Stimulated activated CD8-positive, alpha-beta memory T cell treated with anti-CD3 and anti-CD28 coated beads, Interleukin-15, amount 100 ng/mL, for 24 hours (primary cell): ENCODE results near the gene DBNDD1.
"Not testable (repeated sequence)": the region's sequence is repeated elsewhere in the genome, so short reads cannot be mapped to it uniquely, and the experiment has no call there.

Experiments used
- DNase-seq: peaks from one replicate; pipeline ENCODE4 v3.0.0-alpha.2; 2020; ENCODE audit warnings: low read depth

The DBNDD1 gene, protein sequence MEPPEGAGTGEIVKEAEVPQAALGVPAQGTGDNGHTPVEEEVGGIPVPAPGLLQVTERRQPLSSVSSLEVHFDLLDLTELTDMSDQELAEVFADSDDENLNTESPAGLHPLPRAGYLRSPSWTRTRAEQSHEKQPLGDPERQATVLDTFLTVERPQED

DNA sequence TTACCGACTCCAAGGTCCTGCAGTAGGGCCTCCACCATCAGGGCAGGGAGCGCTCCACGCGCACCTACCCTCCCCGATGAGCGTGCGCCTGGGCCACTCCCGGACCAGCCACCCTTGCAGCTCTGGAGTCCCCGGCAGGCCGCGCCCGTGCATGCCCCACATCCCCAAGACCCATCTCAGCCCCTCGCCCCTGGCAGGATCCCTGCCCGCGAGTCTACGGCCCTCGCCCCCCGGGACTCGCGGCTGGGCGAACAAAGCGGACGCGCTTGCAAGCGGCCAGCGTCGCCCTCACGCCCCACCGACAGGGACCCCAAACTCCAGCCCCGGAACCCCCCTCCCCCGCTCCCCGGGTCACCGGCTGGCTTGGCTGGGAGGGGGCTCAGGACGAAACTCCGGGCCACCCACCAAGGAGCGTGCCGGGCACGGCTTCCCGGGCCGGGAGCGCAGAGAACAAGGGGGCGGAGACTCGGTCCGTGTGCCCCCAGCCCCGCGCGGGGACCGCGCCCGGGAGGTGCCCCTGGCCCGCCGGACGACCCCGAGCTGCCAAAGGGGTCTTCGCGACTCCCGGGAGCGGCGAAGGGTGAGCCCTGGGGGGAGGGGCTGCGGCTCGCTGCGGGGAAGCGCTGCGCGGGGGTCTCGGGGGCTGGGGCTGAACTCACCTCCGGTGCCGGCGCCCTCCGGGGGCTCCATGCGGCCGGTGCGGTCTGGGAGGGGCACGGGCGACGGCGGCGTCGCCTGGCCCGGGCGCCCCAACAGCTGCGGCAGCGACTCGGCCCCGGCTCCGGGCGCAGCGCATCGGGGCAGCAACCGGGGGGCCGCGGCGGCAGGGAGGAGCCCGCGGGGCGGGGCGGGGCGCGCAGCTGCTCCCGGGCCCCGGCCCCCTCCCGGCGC lies at the start of gene DBNDD1:
DBNDD1 (minus strand) TSS at position 805 of the 891 bp plus-strand sequence; CDS start at position 690, 115 bp downstream.
- DNase-seq: no peak

DNA sequence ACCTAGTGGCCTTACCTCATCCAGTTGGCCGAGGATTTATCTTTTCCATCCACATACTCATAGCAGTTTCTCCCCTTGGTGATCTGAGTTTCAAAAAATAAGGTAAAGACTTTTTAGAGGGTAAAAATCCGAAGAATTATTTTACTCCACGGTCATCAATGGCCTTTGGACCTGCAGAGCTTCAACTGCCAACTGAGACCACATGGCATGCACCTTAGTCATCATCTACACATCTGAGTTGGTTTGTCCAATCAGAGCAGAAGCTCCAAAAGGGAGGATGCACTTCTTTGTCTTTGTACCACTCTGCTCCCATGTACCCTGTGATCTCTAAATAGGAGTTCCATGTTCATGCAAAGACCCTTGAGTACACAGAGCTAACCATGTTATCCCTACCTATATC lies 42.2 kb upstream of the DBNDD1 start:
- DNase-seq: no peak

DNA sequence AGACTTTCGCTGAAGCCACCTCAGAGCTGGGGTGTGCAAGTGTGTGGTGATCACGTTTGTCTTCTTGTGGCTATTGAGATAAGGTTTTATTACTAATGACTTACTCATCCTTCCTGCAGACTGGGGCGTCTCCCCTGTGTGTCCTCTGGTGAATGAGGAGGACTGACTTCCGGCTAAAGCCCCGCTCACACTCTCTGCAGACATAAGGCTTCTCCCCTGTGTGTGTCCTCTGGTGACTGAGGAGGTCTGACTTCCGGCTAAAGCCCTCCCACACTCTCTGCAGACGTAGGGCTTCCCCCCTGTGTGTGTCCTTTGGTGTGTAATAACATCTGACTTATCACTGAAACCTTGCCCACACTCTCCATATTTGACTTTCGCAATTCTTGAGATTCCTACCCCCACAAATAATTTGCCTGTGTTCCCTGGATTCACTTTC lies 38.5 kb upstream of the DBNDD1 start:
- DNase-seq: no peak

DNA sequence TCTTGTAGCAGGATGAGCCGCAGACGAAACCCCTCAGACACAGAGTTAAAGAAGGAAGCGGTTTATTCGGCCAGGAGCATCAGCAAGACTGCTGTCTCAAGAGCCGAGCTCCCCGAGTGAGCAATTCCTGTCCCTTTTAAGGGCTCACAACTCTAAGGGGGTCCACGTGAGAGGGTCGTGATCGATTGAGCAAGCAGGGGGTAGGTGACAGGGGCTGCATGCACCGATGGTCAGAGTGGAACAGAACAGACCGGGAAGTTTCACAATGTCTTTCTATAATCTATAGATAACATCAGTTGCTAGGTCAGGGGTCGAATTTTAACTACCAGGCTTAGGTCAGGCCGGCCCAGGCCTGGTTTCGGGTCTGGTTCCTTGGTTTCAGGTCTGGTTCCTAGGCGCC lies 37.3 kb upstream of the DBNDD1 start:
- DNase-seq: not testable (repeated sequence)

DNA sequence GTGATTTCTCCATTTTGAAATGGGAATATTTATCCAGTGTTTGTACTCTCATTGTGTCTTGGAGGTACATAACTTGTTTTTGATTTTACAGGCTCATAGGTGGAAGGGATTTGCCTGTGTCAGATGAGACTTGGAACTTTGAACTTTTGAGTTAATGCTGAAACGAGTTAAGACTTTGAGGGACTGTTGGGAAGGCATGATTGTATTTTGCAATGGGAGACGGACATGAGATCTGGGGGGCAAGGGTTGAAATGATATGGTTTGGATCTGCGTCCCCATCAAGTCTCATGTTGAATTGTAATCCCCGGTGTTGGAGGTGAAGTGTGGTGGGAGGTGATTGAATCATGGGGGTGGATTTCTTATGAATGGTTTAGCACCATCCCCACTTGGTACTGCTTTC lies 36.1 kb upstream of the DBNDD1 start:
- no peak for DNase-seq

DNA sequence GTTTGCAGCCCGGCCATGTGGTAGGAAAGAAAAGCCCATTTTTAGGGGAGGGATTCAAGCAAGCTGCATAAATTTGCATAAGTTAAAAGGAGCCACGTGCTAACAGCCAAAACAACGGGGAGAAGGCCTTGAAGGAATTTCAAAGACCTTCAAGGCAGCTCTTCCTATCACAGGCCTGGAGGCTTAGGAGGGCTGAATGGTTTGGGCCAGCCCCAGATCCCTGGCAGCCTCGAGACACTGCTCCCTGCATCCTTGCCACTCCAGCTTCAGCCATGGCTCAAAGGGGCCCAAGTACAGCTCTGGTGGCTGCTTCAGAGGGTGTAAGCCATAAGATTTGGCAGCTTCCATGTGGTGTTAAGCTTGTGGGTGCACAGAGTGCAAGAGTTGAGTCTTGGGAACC lies 35.3 kb upstream of the DBNDD1 start:
- DNase-seq: no peak

DNA sequence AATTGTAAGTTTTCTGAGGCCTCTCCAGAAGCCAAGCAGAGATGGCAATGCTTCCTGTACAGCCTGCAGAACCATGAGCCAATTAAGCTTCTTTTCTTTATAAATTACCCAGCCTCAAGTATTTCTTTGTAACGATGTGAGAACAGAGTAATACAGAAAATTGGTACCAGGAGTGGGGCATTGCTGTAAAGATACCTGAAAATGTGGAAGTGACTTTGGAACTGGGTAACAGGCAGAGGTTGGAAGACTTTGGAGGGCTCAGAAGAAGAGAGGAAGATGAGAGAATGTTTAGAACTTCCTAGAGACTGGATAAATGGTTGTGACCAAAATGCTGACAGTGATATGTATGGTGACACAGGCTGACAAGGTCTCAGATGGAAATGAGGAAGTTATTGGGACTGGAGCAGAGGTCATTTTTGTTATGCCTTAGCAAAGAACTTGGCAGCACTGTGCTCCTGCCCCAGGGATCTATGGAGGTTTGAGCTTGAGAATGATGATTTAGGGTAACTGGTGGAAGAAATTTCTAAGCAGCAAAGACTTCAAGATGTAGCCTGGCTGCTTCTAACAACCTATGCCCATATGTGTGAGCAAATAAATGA lies 34.7 kb upstream of the DBNDD1 start:
- no peak for DNase-seq

DNA sequence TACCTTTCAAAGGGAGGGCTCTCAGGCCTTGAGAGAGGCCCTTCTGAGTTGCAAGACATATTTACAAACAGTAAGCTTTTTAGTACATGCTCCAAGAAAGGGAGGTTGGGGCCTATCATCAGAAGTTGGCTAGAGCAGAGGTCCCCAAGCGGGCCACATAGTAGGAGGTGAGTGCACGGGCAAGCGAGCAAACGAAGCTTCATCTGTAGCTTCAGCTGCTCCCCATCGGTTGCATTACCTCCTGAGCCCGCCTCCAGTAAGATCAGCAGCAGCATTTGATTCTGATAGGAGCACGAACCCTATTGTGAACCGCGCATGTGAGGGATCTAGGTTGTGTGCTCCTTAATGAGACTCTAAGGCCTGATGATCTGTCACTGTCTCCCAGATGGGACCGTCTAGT lies 31.7 kb upstream of the DBNDD1 start:
- DNase-seq: no peak

DNA sequence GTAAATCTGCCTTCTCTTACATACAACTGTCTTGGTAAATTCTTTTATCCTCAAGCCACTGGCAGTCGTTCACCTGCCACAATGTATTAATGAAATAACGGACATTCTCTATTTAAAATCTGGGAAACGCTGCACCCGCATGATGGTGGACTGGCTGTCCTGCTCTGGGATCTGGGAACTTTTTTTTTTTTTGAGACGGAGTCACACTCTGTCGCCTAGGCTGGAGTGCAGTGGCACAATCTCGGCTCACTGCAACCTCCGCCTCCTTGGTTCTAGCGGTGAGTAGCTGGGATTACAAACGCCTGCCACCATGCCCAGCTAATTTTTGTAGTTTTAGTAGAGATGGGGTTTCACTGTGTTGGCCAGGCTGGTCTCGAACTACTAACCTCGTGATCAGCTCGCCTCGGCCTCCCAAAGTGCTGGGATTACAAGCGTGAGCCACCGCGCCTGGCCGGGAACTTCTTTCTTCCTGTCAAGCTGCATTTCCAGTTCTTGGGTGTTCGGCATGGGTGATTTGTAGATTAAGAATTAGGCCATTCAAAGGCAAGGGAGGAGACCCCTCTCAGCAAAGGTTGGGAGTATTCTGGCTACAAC lies 29.6 kb upstream of the DBNDD1 start:
- DNase-seq: no peak

DNA sequence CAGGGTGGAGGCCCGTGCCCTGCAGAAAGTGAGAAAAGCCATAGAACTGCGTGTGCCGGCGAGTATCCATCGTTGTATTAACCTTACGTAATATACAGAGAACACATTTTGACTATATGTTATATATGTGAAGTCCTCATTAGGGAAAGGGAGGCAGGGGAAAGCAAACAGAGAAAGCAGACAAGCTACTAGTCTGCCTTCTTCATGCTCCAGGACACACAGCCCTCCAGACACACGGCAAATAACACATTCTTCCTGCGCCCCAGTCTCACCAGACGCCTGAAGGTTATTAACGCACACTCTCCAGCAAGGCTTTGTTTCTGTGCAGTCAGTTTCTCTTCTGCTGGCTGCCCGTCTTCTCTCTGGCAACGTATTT lies 29.1 kb upstream of the DBNDD1 start:
- no peak for DNase-seq

DNA sequence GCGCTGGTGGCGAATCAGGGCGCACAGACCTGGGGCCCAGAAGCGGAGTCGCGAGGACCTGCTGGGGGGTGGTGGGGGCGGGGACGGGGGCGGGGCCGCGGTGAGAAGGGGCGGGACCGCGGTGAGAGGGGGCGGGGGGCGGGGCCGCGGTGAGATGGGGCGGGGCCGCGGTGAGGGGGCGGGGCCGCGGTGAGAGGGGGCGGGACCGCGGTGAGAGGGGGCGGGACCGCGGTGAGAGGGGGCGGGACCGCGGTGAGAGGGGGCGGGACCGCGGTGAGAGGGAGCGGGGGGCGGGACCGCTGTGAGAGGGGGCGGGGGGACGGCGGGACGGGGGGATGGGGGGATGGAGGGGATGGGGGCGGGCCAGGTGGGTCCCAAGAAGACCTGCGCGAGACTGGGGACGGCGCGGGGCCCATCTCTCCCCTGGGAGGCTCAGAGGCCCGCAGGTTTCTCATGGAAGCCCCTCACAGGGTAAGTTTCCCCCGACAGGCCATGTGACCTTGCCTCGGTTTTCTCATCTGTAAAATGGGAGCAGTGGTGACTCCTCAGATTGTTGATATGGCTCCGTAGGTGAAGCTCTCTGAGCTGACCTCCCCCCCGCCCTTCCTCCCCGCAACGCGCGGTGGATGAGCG lies 28.6 kb upstream of the DBNDD1 start:
- no peak for DNase-seq

DNA sequence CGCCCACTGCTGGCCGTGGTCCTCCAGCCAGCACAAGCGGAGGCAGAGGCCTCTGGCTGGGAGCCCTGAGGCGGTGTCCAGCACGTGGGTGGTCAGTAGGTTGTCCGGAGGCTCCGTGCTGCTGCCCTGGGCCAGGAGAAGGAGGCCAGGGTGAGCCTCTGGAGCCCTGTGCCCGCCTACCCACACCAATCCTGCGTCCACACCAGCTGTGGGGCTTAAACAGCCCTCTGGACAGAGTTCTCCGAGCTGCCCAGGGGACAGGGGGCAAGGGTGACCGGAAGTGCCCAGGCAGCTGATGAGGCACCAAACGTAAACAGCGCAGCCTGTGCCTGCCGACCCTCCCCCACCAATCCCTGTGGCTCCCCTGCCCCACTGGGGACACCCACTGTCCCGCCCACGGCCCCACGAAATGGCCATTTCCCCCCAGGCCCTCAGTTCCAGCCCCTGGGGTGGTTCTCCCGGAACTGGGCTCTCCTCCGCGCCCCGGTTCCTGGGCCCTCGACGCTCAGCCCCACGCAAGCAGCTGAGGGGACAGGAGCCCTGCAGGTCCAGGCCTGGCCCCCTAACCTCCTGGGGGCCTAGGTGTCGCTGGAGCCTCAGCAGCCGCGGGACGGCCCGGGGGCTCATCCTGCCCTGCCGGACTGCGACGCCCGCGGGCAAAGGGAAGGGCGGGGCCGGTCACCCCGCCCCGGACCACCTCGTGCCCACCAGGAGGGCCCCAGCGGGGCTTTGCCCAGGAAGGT lies 27.9 kb upstream of the DBNDD1 start:
- DNase-seq: no peak

DNA sequence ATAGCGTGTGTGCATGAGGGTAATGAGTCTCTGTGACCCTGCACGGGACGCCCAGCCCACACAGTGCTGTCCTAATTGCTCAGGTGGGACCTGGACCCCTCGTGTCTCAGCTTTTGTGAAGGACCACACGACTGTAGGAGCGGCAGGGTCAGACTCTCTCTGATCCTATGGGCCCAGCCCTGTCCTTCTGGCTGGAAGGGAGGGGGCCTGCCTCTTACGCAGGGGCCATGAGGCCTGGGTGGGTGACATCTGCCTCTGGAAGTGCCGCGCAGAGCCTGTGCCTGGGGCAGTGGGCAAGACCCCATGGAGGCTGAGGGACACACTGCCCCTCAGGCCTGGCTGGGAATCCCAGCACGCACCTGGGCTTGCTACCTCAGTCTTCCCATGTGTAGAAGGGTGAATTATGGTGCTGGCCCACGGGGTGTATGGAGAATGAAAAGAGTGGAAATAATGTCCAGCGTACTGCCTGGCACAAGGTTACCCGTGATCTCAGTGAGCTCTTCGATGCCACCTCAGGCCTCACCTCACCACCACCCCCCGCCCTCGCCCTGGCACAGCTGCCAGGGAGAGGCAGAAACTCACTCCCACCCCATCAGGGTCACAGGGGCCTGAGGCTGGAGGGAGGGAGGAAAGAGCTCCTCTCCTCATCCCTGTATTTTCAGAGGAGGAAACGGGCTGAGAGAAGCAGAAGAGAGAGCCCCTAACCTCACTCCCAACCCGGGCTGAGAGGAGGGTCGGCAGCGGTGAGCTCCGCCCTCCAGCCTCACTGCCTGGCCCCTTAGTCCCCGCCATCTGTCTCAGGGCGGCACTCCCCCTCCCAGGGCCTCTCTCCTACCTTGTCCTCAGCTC lies 27.1 kb upstream of the DBNDD1 start:
- DNase-seq: no peak

DNA sequence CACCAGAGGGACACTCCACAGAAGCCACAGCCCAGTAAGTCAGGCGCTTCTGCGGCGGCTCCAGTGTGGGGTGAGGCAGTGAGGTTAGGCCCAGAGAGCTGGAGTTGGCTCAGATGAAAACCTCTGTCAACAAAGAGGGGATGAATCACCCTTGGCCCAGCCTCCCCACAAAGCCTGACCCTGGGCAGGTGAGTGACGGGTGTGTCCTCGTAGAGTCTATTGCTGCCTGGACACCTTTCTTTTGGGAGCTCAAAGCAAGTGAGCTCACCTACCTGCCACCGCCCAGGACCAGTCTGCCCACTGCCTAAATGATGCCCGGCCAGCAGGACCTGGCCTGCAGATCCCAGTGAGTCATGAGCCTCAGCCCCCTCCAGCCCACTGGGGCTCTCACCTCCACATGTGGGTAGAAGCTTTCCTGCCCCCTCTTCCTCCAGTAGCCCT lies 24.9 kb upstream of the DBNDD1 start:
- no peak for DNase-seq

DNA sequence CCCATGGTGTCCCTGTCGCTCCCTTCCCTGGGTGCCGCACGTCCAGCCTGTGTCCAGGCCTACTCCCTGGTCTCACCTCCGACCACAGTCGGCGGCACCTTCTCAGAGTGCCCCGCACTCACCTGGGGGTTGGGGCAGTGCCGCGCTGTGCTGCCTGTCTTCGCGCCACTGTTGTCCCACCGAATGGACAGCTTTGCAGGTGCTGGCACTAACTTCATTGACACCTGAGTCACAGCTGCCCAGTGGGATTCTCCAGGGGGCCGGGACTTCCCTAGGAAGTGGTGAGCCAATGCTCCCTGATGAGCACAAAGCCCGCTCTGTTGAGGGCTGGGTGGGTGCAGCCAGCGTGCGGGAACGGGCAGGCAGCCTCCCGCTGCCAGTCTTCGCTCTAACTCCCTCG lies 24.3 kb upstream of the DBNDD1 start:
- no peak for DNase-seq

DNA sequence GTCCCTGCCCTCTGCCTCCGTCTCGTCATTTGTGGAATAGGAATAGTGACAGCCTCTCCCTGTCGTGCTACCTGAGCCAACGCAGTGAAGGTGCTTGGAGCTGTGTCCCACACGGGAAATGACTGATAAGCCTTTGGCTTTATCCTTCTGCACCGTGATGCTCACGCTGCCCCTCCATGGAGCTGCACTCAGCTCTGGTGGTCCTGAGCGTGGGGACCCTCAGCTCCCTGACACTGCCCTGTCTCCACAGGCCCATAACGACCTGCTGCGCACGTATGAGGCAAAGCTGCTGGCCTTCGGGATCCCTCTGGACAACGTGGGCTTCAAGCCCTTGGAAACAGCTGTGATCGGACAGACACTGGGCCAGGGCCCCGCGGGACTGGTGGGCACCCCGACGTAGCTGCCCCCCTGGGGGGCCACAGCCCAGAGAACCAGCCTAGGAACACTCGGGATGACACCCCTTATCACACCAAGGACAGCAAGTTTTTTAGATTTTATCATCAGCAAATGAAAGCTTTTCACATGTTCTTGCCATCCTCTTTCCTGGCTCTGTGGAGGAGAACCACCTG lies 23.8 kb upstream of the DBNDD1 start:
- DNase-seq: no peak

DNA sequence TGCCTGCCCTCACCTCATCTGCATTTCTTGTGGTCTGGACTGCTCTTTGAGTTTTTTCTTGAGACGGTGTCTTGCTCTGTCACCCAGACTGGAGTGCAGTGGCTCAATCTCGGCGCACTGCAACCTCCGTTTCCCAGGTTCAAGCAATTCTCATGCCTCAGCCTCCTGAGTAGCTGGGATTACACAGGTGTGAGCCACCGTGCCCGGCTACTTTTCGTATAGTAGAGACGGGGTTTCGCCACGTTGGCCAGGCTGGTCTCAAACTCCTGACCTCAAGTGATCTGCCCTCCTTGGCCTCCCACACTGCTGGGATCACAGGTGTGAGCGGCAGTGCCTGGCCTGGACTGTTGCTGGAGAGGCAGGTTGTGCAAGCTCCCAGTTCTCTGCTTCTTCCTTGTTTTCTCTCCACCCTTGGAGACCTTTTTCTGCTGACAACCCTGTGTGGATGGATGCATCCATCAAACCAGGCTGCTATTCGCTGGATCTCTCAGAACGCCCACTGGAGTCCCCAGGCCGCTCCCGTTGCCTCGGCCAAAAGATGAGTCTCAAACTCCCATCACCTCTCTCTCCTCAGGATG lies 22.7 kb upstream of the DBNDD1 start:
- no peak for DNase-seq

DNA sequence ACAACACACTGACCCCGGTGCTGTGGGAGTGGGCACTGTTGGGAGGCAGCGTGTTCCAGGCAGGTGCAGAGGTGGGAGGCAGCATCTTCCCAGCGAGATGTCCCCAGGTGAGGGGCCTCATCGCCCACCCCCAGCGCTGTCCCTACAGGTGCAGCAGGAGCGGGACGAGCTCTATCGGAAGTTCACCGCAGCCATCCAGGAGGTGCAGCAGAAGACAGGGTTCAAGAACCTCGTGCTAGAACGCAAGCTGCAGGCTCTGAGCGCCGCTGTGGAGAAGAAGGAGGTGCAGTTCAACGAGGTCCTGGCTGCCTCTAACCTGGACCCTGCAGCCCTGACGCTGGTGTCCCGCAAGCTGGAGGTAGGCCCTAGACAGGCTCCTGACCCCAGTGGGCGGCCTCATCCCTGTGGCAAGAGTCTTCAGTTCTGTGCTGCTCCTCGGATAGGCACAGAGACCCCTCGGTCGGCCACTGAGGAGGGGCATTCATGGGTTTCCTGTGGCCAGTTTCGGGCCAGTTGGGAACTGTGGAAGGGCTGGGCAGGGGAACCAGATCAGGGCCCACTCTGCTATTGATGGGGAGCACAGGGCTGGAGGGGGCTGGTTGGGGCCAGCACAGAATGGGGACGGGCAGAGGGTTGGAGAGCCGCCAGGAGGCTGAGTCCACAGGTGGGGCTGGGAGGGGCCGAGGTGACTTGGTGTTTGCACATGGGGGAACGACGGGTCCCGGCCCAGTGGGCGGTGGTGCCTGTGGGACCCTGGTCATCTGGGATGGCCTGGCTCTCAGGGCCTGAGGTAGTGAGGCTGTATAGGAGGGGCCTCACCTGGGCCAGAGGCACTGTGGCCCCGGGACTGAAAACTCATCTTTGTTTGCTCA lies 21.1 kb upstream of the DBNDD1 start:
- no peak for DNase-seq

DNA sequence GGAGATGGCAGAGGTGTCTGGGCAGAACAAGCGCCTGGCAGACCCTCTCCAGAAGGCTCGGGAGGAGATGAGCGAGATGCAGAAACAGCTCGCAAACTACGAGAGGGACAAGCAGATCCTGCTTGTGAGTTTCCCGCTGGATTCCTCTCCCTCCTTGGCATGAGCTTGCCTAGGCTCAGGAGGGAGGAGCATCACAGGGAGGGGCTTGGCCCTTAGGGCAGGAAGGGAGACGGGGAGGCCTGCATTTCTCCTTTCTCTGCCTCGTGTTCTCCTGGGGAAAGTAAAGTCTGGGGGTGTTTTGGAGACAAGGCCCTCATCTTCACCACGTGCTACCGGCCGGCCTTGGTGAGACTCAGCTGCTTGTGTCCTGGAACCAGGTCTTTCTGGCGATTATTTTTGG lies 18.0 kb upstream of the DBNDD1 start:
- no peak for DNase-seq
